HT-29 (cell line): ENCODE data around the gene ARSJ. TPM values are rescaled to one million over a fixed set of nuclear protein-coding genes. Genes with fewer than 3 reads are reported as not detected.
A peak's percentile ranks its signal among the peaks of the same experiment; 100 is the strongest.

Source experiments
- DNase-seq: peaks from one replicate; pipeline ENCODE4 v3.0.0-alpha.2; 2015; ENCODE audit warnings: low spot score
- total RNA-seq: library from RNA; depleted of rRNA; stranded (reverse); fragments of >200 nt; shearing (Covaris generic); gene quantifications from 2 replicates; pipeline ENCODE4 v1.2.3, GENCODE V29; 2014

ARSJ gene
- total RNA-seq, 1 experiment from 2014 or later, result 31.0 TPM

DNA sequence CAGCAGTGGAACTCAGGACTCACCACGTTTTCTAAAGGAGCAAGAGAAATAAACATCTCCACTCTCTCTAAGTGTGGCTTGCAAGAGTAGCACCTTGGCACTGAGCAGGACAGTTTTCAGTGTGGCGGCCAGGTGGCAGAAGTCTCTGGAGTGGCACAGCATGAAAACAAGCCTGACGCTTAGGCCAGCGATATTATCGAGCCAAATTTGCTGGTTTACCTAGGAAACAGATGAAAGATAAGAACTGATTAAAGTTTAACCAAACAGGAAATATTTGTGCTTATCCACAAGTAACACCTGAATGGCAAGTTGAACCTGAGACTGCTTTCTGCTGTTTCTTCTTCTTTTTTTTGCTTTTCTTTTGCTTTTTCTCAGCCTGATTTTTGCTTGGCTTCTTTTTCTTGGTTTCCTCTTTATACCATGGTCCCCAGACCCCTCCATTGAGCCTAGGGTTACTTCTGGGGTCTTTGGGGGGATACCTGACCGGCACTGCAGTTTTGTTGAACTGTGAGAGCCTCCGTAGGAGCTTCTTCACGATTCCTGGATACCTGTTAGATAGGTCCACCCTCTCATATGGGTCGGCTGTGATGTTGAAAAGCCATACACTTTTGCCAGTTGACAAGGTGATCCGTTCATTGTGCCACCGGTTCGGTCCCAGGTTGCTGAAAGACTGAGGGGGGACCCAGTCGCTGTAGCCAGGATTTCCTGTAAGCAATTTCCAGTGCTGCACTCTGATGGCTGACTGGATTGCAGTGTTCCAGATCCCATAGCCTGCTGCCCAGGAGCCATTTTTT, 77.3 kb downstream of the ARSJ start:
- DNase-seq, result peak; percentile 96

DNA sequence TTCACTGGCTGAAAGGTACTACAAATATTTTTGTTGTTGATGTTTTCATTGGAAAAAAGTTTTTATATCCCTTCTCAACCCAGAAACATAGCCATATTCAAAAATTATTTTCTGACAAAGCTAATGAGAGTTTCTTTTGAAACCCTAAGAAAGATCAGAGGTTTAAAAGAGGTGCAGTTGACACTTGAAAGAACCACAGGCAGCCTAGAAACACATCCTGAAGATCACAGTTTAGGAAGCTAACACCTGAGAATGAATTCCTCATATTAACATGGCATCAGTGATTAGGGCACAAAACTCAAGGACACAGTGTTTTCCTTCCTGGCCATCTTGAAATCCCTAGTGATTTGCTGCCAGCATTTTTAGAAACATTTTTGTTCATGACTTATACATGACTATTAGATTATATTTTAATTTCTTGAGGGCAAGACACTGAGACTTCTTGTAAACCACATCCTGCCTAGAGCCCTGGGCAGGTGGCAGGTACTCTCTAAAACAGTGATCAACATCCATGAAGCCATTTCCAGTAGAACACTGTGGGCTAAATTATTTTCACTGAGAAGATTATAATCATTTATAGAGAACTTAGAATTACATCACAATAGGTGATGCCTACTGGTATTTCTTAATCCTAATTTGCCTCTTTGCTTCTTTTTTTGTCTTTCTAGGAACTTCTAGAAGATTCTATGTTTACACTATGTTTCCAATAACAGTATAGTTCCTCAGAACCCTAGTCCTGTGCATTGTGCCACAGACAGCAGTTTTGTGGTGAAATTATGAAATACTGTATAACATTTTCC, 80.0 kb downstream of the ARSJ start:
- no peak for DNase-seq

- DNase-seq, result no peak
Observed at GRCh38 chr4:113893546-113893945, 85.9 kb downstream of the ARSJ start.

DNA sequence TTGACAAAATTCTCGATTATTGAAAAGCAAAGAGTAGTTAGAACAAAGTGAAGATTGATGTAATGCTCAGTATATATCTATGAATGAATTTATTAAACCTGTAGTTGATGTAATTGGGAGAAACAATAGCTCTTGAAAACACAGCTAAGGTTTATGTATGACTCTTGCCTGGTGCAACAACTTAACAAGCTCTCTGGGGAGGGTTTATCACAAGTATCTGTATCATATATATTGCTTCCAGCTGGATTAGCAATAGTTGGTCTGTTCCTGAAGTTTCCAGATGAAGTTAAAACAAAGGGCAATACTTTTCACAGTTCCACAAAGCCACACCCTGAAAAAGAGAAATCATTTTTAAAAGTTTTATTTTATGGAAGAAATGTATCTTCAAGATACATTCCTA, 91.4 kb downstream of the ARSJ start:
- no peak for DNase-seq

DNA sequence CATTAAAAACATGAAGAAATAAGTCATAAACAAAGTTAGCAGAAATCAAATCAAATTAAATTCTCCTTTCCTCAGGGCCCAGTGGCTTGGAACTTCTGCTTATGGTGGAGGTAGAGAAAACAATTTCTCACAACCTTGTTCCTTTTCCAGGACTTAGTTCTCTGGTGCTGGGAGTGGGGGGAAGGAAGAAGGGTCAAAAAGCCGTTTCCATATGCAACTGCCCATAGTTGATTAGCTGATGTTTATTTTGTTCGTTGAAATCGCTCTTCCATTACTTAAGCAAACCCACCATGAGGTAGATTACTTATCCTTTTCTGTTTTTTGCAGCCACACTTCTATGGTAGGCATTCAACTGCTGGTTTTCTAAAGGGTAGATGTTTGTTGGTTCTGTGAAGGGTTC, 94.2 kb downstream of the ARSJ start:
- no peak for DNase-seq

DNA sequence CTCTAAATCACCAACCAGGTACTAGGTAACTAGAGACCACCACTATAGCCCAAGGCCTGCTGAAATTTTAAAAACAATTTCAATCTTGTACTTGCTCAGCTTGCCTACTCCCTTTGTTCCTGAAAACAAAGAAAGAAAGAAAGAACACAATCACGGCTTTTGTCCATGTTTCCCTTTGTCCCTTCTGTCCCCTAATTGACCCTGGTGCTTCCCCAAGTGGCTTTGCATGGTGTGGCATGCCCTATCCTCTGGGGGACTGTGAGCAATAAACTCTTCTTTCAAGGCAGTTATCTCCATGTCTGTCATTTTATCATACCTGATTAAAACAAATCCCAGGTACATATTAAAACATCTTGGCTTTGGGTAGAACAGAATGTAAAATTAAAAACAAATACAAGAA, 94.8 kb downstream of the ARSJ start:
- no peak for DNase-seq

DNA sequence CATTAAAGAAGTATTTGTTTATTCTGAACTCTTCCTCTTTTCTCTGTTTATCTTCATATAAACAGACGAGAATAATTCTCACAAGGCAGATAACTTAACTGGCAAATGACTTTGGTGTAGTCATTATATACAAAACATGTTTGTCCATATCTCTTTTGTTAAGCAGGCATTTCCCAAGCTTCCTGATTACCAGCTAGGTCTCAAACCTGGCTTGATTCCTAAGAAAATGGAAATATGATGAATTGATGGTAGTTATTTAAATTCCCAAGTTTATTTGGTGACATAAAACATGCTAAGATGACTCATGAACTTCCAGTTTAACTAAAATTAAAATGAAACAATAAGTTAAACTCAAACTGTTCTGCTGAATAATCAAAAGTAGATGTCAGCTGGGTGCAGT, 96.8 kb downstream of the ARSJ start:
- no peak for DNase-seq

- DNase-seq, result no peak
Observed at GRCh38 chr4:113881256-113881655, 98.2 kb downstream of the ARSJ start.

GRCh38 chr4:113880240-113881028, 99.0 kb downstream of the ARSJ start:
- DNase-seq, result no peak

DNA sequence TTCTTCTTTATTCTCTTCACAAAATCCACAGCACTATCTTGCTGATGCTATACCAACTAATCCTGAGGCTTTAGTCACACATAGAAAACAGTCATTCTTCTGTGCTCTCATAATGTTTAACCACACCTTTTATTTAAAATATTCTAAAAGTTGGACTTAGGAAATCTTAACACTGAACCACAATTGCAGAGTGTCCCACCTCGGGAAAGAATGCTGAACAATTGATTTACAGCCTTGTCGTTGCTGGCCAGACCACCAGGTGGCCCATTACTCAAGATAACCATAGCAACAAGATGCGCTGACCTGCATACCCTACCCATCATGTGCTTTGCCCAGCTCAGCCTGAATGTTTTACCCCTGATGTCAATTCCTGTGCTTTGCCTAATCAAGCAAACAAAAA, 100.8 kb downstream of the ARSJ start:
- peak; percentile 39 for DNase-seq

DNA sequence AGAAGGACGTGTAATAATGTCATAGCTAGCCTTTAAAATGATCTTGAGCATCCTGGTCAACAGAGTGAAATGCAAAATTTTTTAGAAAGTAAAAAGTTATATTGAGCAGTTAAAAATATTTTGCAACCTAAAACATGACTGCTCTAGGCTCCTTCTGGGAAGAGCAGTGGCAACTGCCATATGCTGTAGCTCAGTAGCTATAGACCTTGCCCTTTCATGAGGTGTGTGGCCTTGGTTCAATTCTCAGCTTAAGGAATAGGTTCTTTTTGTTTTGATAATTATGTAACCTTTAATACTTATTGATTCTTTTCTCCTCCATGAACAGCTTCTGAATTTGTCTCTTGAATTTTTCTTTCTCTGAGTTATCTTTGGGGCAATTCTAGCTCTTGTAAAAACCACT, 105.0 kb downstream of the ARSJ start:
- no peak for DNase-seq

GRCh38 chr4:113873508-113873907, 105.9 kb downstream of the ARSJ start:
- no peak for DNase-seq

DNA sequence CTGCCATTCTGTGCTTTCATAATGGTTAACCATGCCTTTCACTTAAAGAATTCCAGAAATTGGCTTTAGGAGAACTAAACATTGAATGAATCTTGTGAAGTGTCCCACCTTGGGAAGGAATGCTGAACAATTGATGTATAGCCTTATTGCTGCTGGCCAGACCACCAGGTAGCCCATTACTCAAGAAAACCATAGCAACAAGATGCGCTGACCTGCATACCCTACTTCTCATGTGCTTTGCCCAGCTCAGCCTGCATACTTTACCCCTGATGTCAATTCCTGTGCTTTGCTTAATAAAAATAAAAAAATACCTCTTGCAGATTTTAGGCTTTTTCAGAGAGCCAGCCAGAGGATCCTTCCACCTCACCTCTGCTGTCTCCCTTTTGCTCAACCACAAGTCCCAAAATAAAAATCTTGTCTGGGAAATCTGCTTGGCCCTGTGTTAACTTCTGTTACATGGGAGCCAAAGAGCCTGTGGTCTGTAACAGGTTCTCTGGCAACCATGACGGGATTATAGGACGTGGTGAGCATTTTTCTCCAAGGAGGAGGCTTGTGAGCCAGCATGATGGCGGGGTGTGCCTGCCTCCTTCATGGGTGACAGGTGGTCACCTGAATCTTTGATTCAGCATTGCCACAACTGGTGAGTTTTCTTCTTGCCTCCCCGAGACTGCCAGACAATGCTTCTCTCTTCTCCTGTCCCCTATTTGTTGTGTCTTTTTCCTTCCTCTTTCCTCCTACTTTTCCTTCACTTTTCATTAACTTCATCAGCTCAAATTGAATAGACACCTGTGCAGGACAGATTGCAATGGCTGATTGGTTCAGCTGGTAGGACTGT, 106.8 kb downstream of the ARSJ start:
- DNase-seq, result no peak

GRCh38 chr4:113871080-113871479, 108.4 kb downstream of the ARSJ start:
- no peak for DNase-seq

DNA sequence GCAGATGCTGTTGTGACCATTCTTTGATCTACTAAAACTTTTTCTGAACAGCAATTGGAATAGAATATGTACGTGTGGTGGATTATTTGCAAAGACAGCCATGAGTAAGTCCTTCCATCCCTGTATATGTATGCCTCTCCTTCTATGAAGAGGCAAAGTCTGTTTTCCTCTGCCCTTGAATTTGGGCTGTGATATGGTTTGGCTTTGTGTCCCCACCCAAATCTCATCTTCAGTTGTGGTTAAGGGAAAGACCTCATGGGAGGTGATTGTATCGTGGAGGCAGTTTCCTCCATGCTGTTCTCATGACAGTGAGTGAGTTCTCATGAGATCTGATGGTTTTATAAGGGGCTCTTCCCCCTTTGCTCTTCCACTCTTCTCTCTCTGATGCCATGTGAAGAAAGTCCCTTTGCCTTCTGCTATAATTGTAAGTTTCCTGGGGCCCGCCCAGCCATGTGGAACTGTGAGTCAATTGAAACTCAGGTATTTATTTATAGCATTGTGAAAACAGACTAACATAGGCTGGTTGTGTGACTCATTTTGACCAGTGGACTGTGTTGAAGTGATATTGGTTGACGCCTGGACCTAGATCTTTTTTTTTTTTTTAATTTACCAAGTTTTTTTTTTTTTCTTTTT, 109.6 kb downstream of the ARSJ start:
- no peak for DNase-seq

DNA sequence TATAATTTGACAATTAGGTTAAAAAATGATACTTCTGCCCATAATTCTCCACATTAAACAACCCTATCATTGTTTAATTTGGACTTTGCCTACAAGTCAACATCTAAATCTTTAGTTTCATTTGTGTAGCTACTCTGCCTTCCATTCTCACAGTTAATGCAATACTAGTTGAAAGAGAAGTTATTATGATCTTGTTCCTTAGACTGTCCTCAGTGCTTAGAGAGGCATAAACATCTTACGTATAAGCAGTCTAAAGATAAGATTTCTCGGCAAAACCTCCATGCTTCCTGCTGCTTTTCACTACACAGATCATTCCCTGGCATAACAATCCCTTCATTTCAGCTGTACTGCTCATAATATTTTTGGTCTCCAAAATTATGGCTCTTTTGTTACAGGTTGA, 112.8 kb downstream of the ARSJ start:
- DNase-seq, result no peak

- no peak for DNase-seq
Observed at GRCh38 chr4:113858924-113859323, 120.5 kb downstream of the ARSJ start.

DNA sequence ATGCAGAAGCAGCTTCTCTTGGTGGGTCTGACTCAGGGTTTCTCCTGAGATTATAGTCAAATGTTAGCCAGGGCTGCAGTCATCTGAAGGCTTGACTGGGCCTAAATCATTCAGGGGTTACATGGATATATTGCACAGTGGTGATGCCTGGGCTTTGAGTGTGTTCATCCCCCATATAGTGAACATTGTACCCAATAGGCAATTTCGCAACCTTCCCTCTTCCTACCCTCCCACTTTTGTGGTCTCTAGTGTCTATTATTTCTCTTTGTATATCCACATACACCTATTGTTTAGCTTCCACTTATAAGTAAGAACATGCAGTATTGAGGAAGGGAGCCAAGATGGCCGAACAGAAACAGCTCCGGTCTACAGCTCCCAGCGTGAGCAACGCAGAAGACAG, 127.6 kb downstream of the ARSJ start:
- no peak for DNase-seq
